ENCODE measurements around the gene COG5. TPM values are rescaled to one million over a fixed set of nuclear protein-coding genes. Genes with fewer than 3 reads are reported as not detected.

Gene COG5
- total and polyA plus RNA-seq, 2 of the 4 experiments (the other 2 are of a cell fraction), result 18.5 to 27.4 TPM

GRCh38 chr7:107394831-107395230 is 168.9 kb downstream of the COG5 start:
- Histone ChIP-seq H3K4me1 (ENCODE audit: control insufficient read depth, insufficient read depth, low read length) (no peaks in the 10 kb centered on the region), H3K23ac (ENCODE audit: low read depth, low read length) (no peak overlapping the region), H4K20me1 (ENCODE audit: insufficient read depth, low read length) (no peaks in the 10 kb centered on the region), H3K27ac (ENCODE audit: insufficient read depth, low read length) (no peak overlapping the region), H3K9me3 (ENCODE audit: control insufficient read depth, insufficient read depth, low read length) (no peaks in the 10 kb centered on the region), H2AK5ac (ENCODE audit: low read depth, low read length) (no peak overlapping the region), H3K9me1 (ENCODE audit: insufficient read depth, low read length) (peaks cover 7% of the 10 kb centered on the region), H3K4ac (ENCODE audit: low read depth, low read length) (no peak overlapping the region), H3K14ac (replicated peaks; ENCODE audit: low read depth, low read length) (no peak overlapping the region), H2BK5ac (ENCODE audit: low read depth, low read length, poor library complexity, severe bottlenecking) (peak overlapping the region; percentile 86), H3K18ac (ENCODE audit: low read depth, low read length) (no peak overlapping the region), H3K9ac (ENCODE audit: low read depth, low read length) (no peak overlapping the region), H3K4me3 (ENCODE audit: insufficient read depth, low read depth, low read length) (no peak overlapping the region), H4K8ac (ENCODE audit: low read depth in 2 of 2, low read length in 2 of 2) (no peak overlapping the region), H3K27me3 (ENCODE audit: control insufficient read depth, insufficient read depth, low read length) (no peaks in the 10 kb centered on the region), H2AK9ac (replicated peaks; ENCODE audit: low read depth, low read length, poor library complexity) (no peak overlapping the region), H3K4me2 (ENCODE audit: low read depth, low read length) (peak overlapping the region; percentile 53; the same call in 1 of the 2 replicates), H2BK20ac (ENCODE audit: low read depth, low read length) (no peak overlapping the region), H3K36me3 (ENCODE audit: control insufficient read depth, insufficient read depth, low read length) (no peaks in the 10 kb centered on the region), H2BK15ac (ENCODE audit: low read depth, low read length) (no peak overlapping the region), H4K5ac (ENCODE audit: low read depth, low read length) (no peak overlapping the region), H2BK120ac (ENCODE audit: low read depth, low read length) (peak overlapping the region; percentile 32; the same call in 1 of the 2 replicates), H3K79me1 (ENCODE audit: low read depth in 1 of 2, low read length in 2 of 2) (peaks cover 0 to 11% of the 10 kb centered on the region in 2 experiments; a peak in 1 of 4 replicates), H3K56ac (ENCODE audit: extremely low read depth, insufficient read depth, low read length) (no peak overlapping the region), H4K91ac (ENCODE audit: insufficient read depth, low read depth, low read length) (no peak overlapping the region), H2AFZ (replicated peaks; ENCODE audit: low read length, poor library complexity) (no peak overlapping the region)
- POLR2A ChIA-PET (ENCODE audit: unreplicated experiment), result no interaction called here
- in situ Hi-C loops (cut with MboI; ENCODE audit: low sequenced_read_pairs) (no loop called here), dilution Hi-C loops (cut with HindIII; ENCODE audit: low sequenced_read_pairs, unreplicated experiment) (no loop called here), intact Hi-C loops (cut with micrococcal nuclease) (no loop called here)
- BruUV-seq (replicated peaks), result no TSS peak
- ATAC-seq (ENCODE audit: low read depth) (peak; percentile 63), DNase-seq (peak; percentile 72)
- WGBS, 2 experiments (ENCODE audit: extremely low coverage in 2 of 2, insufficient read length in 1 of 2), result no CpG with 5 or more reads among the region's 1 CpG
- no peak for TF ChIP-seq USF2 (IDR thresholded peaks at IDR 0.05; ENCODE audit: low read depth, low read length)
- no peak for TF ChIP-seq CHD1 (IDR thresholded peaks at IDR 0.05; ENCODE audit: low read depth, low read length)
- TF ChIP-seq POLR2A (IDR thresholded peaks at IDR 0.05; ENCODE audit: low read depth, low read length), result no peak
- TF ChIP-seq MXI1 (IDR thresholded peaks at IDR 0.05; ENCODE audit: borderline replicate concordance, low read depth, low read length), result no peak
- TF ChIP-seq MAZ (IDR thresholded peaks at IDR 0.05; ENCODE audit: borderline replicate concordance, low read depth, low read length), result no peak
- TF ChIP-seq CTCF (conservative IDR thresholded peaks at IDR 0.05; ENCODE audit: low read depth, low read length), result no peak
- TF ChIP-seq NFE2L2 (IDR thresholded peaks at IDR 0.05; ENCODE audit: low read depth, low read length), result no peak
- TF ChIP-seq, protein P1, sequence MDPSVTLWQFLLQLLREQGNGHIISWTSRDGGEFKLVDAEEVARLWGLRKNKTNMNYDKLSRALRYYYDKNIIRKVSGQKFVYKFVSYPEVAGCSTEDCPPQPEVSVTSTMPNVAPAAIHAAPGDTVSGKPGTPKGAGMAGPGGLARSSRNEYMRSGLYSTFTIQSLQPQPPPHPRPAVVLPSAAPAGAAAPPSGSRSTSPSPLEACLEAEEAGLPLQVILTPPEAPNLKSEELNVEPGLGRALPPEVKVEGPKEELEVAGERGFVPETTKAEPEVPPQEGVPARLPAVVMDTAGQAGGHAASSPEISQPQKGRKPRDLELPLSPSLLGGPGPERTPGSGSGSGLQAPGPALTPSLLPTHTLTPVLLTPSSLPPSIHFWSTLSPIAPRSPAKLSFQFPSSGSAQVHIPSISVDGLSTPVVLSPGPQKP (IDR thresholded peaks at IDR 0.05; ENCODE audit: borderline replicate concordance, low read depth, low read length), result no peak
- no peak for TF ChIP-seq RAD21 (IDR thresholded peaks at IDR 0.05; ENCODE audit: low read length)
- TF ChIP-seq BHLHE40 (IDR thresholded peaks at IDR 0.05; ENCODE audit: low read depth, low read length), result no peak
- TF ChIP-seq FOS (IDR thresholded peaks at IDR 0.05; ENCODE audit: low read depth, low read length), result no peak; the same call in 1 of the 2 replicates
- CTCF ChIA-PET, result interaction anchor here (0.5 kb wide), 1 partner anchor 621 kb away, joined by 9 read pairs; no protein-coding TSS in a partner anchor

All from IMR-90 (cell line).